HG03060 (cell line): ENCODE results near the gene GPR160.

Experiments
- ATAC-seq: cut with Tn5 transposase; IDR thresholded peaks from one replicate; pipeline ENCODE4 v1.9.1; 2021; ENCODE audit warnings: low read depth, moderate number of reproducible peaks; ENCODE audit not compliant: unreplicated experiment

The GPR160 gene

GRCh38 chr3:170063691-170064090, 25.9 kb downstream of the GPR160 start:
- ATAC-seq: no peak

GRCh38 chr3:170064108-170064507, 26.3 kb downstream of the GPR160 start:
- no peak for ATAC-seq

DNA sequence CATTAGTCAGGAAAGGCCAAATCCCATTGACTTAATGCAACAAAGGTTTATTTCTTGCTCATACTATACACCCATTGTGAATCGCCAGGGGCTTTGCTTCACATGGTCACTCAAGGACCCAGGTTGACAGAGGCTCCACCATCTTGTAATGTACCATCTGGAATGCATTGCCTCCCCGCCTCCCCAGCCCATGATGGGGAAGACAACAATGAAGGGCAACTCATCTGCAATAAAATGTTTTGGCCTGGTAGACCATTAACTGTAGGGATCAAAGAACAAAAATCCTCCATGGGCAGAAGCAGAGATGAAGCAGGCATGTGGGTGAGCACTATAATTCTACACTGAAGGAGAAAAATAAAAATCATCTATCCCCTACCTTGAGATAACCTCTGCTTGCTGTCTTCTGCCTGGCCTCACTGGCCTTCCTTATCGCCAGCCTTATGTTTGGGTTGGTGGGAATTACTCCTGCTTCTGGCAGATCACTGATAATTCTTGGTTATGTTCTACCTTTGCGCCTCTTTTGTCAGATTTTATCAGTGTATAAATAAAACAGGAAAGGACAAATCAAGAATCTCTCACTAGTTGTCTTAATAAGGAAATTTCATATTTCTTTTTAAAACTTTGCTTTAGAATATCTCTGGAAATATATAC, 37.8 kb downstream of the GPR160 start:
- ATAC-seq: no peak

DNA sequence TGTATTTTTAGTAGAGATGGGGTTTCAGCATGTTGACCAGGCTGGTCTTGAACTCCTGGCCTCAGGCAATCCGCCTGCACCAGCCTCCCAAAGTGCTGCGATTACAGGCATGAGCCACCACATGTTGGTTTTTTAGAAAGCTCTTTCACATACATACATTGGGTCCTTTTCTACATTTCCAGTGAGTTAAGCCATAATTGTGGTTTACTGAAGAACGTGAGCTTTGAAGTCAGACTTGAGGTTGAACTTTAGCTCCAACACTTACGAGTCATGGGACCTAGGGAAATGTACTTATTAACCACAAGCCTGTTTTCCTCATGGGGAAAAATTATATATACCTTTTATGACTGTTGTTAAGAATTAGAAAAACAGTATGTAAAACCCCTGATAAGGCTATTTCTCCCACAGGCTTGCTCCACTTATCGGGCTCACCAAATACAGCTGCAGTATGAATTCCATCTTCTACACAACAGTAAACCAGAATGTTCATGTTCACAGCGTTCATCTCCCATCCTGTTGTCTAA, 39.0 kb downstream of the GPR160 start:
- ATAC-seq: no peak

DNA sequence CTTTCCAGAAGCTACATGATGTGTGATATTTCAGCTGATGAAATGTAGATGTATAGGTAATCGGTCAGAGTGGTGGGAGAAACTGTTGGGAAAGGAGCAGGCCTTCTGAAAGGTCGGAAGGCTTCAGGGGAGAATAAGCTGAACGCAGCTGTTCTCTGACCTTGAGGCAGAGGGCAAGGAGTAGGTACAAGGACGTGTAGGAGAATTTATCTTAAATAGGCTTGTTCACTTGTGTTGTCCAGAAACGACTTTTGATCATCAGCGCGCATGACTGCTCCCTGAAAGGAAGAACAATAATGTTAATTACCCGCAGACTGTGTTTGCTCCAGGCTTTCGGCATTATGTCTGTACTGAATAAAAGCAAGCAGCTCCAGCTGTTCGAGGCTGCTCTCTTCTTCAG, 39.6 kb downstream of the GPR160 start:
- ATAC-seq: no peak

DNA sequence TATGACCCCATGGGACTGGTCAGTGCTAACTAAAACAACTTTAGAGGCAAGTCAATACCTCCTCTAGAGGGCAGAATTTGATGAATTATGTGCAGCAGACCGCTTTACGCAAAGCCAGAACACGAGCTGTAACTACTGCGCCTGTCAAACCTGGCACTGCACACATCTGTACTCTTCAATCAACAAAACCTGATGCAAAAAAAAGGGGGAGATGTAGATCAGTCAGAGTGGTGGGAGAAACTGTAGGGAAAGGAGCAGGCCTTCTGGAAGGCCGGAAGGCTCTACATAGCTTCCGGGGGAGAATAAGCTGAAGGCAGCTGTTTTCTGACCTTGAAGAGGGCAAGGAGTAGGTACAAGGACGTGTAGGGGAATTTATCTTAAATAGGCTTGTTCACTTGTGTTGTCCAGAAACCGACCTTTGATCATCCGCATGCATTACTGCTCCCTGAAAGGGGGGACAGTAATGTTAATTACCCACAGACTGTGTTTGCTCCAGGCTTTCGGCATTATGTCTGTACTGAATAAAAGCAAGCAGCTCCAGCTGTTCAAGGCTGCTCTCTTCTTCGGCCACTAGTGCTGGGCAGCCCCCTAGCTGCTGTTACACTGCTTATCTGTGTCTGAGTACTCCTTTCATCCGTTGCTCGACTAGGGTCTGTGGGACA, 41.0 kb downstream of the GPR160 start:
- ATAC-seq: no peak

- ATAC-seq: no peak
These were observed 41.9 kb downstream of the GPR160 start for GRCh38 chr3:170079536-170080165.

GRCh38 chr3:170080605-170081004, 42.8 kb downstream of the GPR160 start:
- ATAC-seq: no peak

DNA sequence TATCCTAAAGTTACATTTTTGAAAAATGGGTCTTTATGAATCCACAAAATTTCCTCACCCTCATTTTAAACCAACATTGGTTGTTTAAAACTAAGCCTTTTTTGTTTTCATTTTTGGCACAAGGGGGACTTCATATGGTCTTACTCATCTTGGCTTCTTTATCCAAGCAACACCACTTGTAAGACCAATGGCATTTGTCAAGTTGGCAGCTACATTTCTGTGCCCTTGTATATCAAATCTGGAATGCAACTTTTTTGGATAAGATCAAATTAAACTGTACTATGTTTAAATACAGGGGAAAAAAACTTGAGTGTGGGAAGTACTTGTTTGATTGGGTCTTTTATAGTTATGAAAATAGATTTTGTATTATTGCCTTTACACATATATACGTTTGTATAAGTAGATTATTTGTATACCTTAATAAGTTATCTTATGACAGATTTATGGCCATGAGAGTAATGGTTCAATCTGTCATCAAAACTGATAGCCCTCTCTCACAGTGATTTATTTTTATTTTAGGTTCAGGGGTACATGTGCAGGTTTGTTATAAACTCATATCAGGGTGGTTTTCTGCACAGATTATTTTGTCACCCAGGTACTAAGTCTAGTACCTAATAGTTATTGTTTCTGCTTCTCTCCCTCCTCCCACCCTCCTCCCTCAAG, 43.4 kb downstream of the GPR160 start:
- no peak for ATAC-seq

DNA sequence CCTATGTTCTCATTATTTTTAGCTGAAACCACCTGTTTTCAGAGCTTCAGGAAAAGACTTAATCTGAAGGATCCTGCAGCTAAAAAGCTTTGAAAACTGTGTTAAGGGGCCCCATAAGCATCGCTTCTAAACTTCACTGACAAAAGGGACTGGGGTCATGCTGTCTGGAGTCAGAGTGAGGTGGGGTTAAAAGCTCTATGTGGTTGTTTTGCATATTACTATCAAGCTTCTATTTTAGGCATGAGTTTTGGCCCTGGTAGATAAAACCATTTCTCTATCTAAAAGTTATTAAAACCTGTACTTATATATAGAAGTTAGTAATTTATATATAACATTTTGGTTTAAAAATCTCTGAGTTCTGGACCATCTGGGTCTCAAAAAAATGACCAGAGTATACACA, 45.5 kb downstream of the GPR160 start:
- ATAC-seq: no peak

- ATAC-seq: no peak
These were observed 47.6 kb downstream of the GPR160 start for GRCh38 chr3:170085396-170085795.

DNA sequence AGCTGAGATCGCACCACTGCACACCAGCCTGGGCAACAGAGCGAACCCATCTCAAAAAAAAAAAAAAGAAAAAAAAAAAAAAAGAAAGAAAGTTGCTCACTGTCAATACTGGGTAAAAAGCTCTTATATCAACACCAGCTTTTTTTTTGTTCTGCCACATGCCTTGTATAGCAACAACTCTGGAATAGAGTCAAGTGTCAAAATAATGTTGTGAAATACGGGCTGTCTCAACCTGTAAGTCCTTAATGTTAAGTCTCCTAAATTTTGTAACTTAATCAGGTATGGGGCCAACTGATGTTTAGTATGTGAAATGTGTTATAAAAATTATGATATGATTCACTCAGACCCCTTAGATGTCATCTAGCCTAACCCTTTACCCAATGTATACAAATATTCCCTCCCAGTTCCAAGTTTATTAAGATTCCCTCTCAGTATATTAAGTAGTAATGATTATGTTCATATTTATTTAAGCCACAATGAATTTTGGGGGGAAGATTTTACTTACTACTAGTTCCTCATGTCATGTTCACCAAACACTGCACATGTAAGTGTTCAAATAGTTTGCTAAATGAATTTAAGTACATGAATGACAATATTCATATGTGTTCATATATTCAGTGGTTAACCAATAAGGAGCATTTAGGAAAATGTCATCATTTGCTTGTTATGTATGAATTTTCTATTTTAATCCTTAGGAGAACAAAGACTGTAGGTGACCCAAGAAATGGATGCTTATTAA, 52.2 kb downstream of the GPR160 start:
- ATAC-seq: no peak

DNA sequence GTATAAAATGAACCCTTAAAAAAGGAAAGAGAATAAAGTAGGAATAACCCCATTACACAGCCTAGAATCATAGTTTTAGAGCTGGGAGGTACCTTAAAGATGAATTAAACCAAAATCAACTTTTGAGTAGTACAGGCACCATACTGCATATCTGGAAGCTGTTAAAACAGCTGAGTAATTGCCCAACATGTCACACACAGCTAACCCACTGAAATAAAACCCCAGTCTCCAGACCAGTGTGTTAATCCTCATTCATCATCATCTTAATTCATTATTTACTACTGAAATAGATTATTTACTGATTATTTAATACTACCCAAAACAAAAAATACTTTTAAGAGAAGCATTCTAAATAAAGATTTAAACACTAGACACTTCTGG, 52.8 kb downstream of the GPR160 start:
- no peak for ATAC-seq

GRCh38 chr3:170092907-170093306, 55.1 kb downstream of the GPR160 start:
- no peak for ATAC-seq

DNA sequence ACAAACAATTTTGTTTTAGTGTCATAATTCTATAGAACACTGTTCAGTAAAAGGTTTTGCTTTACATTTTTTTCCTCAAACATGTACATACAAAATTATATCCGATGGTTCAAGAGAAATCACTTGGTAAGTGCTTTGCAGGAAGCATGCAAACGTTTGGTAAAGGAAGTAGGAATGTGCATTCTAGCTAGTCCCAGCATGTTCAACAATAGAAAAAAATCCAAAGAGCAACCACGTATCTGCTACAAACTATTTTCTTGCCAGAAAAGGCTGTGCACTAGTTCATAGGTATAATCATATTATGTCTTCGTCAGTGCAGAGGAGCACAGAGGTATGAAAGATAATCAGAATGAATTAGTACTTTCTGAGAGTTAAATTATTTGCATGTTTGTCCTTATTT, 58.0 kb downstream of the GPR160 start:
- no peak for ATAC-seq

- no peak for ATAC-seq
These were observed 58.5 kb downstream of the GPR160 start for GRCh38 chr3:170096342-170096741.

DNA sequence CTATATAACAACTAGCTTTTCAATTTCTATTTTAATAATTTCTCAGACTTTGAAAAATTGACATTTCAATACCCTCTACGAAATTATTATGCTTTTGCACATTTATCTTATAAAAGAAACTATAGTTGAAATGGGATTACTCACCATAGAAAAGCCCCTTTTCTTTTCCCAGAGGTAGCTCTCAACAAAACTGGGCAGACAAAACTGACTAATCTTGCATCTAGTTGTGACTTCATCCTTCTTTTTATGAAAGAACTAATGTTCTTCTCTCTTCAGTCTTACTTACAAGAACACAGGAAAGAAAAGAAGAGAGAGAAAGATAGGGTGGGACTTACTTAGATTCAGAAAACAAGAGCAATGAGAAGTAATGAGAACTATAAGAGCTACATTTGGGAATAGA, 61.0 kb downstream of the GPR160 start:
- no peak for ATAC-seq

DNA sequence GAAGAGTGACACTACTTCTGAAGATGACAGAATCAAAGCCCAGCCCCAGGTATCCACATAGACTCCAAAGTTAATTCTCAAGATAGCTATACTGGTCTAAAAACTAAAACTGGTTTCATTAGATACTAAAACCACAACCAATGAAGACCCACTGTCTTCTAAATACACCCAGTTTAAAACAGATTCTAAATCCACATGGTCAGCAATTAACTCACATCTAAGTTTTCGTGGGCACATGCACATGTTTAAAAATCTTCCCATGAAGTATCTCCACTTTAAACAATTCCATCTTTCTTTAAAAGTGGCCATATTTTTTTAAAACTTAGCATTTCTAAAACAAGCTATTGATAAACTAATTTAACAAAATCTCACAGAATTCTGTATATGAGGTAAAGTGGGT, 63.1 kb downstream of the GPR160 start:
- ATAC-seq: no peak

DNA sequence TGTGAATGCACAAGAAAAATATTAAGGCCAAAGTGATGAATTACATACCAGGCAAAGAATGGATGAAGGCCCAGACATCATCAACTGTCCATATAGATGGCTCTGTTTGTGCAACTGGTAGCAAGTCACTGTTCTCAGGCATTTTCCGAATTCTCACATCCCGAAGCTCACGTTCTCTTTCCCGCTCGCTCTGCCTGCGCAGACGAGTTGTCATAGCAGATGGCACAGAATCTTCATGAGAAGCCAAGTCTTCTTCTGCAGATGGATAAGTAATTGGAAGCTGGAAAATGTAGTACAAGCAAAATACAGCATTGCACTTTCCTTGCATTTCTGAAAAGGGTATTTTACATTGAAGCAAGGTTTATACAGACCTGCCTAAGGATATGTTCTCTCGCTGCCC, 64.6 kb downstream of the GPR160 start:
- ATAC-seq: no peak

- no peak for ATAC-seq
These were observed 70.1 kb downstream of the GPR160 start for GRCh38 chr3:170107941-170108340.

- no peak for ATAC-seq
These were observed 71.2 kb downstream of the GPR160 start for GRCh38 chr3:170108955-170109354.
